Neural cell (in vitro differentiated cells): ENCODE data around the gene CYP2E1. TPM values are rescaled to one million over a fixed set of nuclear protein-coding genes. Genes with fewer than 3 reads are reported as not detected.
"Not testable (repeated sequence)": the region's sequence is repeated elsewhere in the genome, so short reads cannot be mapped to it uniquely, and the experiment has no call there.

Experiments used
- H2AFZ ChIP-seq: fragments of 200-600, 300-800 bp; sonication (generic), shearing (Covaris generic); 2 replicates; pipeline ENCODE4 v1.6.0; 2014; ENCODE audit warnings: low read depth, mild to moderate bottlenecking, antibody characterized with exemption, low read length, moderate library complexity
- H3F3A ChIP-seq: fragments of 200-600 bp; shearing (Covaris generic); 2 replicates; pipeline ENCODE4 v1.6.1; 2016; ENCODE audit warnings: mild to moderate bottlenecking, moderate library complexity, mixed read lengths, antibody characterized with exemption, low read length; ENCODE audit not compliant: insufficient read depth, poor library complexity, severe bottlenecking
- H3K27ac ChIP-seq: fragments of 200-600, 300-800 bp; sonication (generic), shearing (Covaris generic); 2 replicates; pipeline ENCODE4 v1.5.1; 2014; ENCODE audit warnings: mild to moderate bottlenecking, low read length, moderate library complexity
- H3K27me3 ChIP-seq: fragments of 300-800, 200-600 bp; sonication (generic), shearing (Covaris generic); 2 replicates; pipeline ENCODE4 v1.6.0; 2014; ENCODE audit warnings: mild to moderate bottlenecking, low read depth, low read length, moderate library complexity; ENCODE audit not compliant: insufficient read depth
- H3K36me3 ChIP-seq: fragments of 300-800, 200-600 bp; sonication (generic), shearing (Covaris generic); 2 replicates; pipeline ENCODE4 v1.5.1; 2014; ENCODE audit warnings: mild to moderate bottlenecking, antibody characterized with exemption, low read length, moderate library complexity; ENCODE audit not compliant: insufficient read depth
- H3K4me2 ChIP-seq: fragments of 300-800, 200-600 bp; sonication (generic), shearing (Covaris generic); 2 replicates; pipeline ENCODE4 v1.6.0; 2014; ENCODE audit warnings: mild to moderate bottlenecking, low read length
- H3K4me3 ChIP-seq: fragments of 300-800, 200-600 bp; sonication (generic), shearing (Covaris generic); 2 replicates; pipeline ENCODE4 v1.5.1; 2014; ENCODE audit warnings: mild to moderate bottlenecking, low read length, moderate library complexity
- H3K79me2 ChIP-seq: fragments of 200-600 bp; shearing (Covaris generic); replicated peaks from 2 replicates; pipeline ENCODE4 v1.6.0; 2014; ENCODE audit warnings: mild to moderate bottlenecking, low read length, moderate library complexity; ENCODE audit not compliant: insufficient read depth
- H3K9ac ChIP-seq: fragments of 300-800, 200-600 bp; sonication (generic), shearing (Covaris generic); 2 replicates; pipeline ENCODE4 v1.6.1; 2016; ENCODE audit warnings: mild to moderate bottlenecking, low read length, mixed read lengths
- H3K9me2 ChIP-seq: fragments of 200-600 bp; shearing (Covaris generic); 2 replicates; pipeline ENCODE4 v1.6.1; 2016; ENCODE audit warnings: mild to moderate bottlenecking, low read length, mixed read lengths; ENCODE audit not compliant: insufficient read depth
- H3K9me3 ChIP-seq: fragments of 200-600, 300-800 bp; sonication (generic), shearing (Covaris generic); 2 replicates; pipeline ENCODE4 v1.6.1; 2016; ENCODE audit warnings: mild to moderate bottlenecking, mixed run types, low read length, moderate library complexity, mixed read lengths
- H4K20me1 ChIP-seq: fragments of 200-600 bp; shearing (Covaris generic); 2 replicates; pipeline ENCODE4 v1.6.1; 2016; ENCODE audit warnings: mild to moderate bottlenecking, mixed run types; ENCODE audit not compliant: insufficient read depth
- EP300 ChIP-seq: fragments of 450-650 bp; conservative IDR thresholded peaks from 2 replicates; pipeline ENCODE4 v1.6.1; 2014; ENCODE audit warnings: antibody characterized with exemption, mild to moderate bottlenecking, moderate library complexity; ENCODE audit not compliant: poor library complexity, severe bottlenecking
- EZH2 ChIP-seq: fragments of 200-600, 300-800 bp; shearing (Covaris generic), sonication (generic); IDR thresholded peaks from 2 replicates; pipeline ENCODE4 v1.6.1; 2014; ENCODE audit warnings: antibody characterized with exemption, low read length, borderline replicate concordance, mild to moderate bottlenecking; ENCODE audit not compliant: insufficient read depth, poor library complexity, severe bottlenecking
- MXI1 ChIP-seq: fragments of 450-650 bp; conservative IDR thresholded peaks from 2 replicates; pipeline ENCODE4 v1.6.1; 2014; ENCODE audit warnings: antibody characterized with exemption, mild to moderate bottlenecking; ENCODE audit not compliant: poor library complexity, severe bottlenecking
- POLR2AphosphoS5 ChIP-seq: IDR thresholded peaks from 2 replicates; pipeline ENCODE4 v1.6.1; 2012
- RAD21 ChIP-seq: fragments of 450-650 bp; conservative IDR thresholded peaks from 2 replicates; pipeline ENCODE4 v1.6.1; 2014; ENCODE audit warnings: antibody characterized with exemption, mild to moderate bottlenecking, moderate library complexity
- SMC3 ChIP-seq: fragments of 450-650 bp; conservative IDR thresholded peaks from 2 replicates; pipeline ENCODE4 v1.6.1; 2014; ENCODE audit warnings: antibody characterized with exemption, mild to moderate bottlenecking, moderate library complexity; ENCODE audit not compliant: poor library complexity
- TAF1 ChIP-seq: IDR thresholded peaks from 2 replicates; pipeline ENCODE4 v1.6.1; 2012; ENCODE audit warnings: low read depth
- polyA plus RNA-seq: library from polyadenylated mRNA; depleted of rRNA; stranded (reverse); fragments of >200 nt; gene quantifications from 2 replicates; pipeline ENCODE4 v1.2.3, GENCODE V29; 2014
- TF ChIP-seq, protein P1 (sequence below): fragments of 450-650 bp; IDR thresholded peaks from 2 replicates; pipeline ENCODE4 v1.5.1; 2014; ENCODE audit warnings: antibody characterized with exemption, mild to moderate bottlenecking, moderate library complexity; ENCODE audit not compliant: poor library complexity, severe bottlenecking
- TF ChIP-seq, protein P2 (sequence below): IDR thresholded peaks from 2 replicates; pipeline ENCODE4 v1.6.1; 2012; ENCODE audit warnings: borderline replicate concordance

The CYP2E1 gene
- polyA plus RNA-seq, 1 donor from 2014 or later = 1.7 TPM

- Histone ChIP-seq H3K4me3 (no peak overlapping the region), H3K9me2 (no peaks in the 10 kb centered on the region), H3K9me3 (peaks cover 12% of the 10 kb centered on the region), H2AFZ (no peak overlapping the region), H3K36me3 (no peaks in the 10 kb centered on the region), H3K9ac (no peak overlapping the region), H4K20me1 (no peaks in the 10 kb centered on the region), H3K79me2 (no peaks in the 10 kb centered on the region), H3K27ac (no peak overlapping the region), H3K27me3 (no peaks in the 10 kb centered on the region), H3F3A (no peaks in the 10 kb centered on the region), H3K4me2 (no peak overlapping the region)
- no peak for TF ChIP-seq RAD21
- TF ChIP-seq MXI1 = no peak
- TF ChIP-seq POLR2AphosphoS5 = no peak
- TF ChIP-seq EP300 = no peak
- TF ChIP-seq, protein P1, sequence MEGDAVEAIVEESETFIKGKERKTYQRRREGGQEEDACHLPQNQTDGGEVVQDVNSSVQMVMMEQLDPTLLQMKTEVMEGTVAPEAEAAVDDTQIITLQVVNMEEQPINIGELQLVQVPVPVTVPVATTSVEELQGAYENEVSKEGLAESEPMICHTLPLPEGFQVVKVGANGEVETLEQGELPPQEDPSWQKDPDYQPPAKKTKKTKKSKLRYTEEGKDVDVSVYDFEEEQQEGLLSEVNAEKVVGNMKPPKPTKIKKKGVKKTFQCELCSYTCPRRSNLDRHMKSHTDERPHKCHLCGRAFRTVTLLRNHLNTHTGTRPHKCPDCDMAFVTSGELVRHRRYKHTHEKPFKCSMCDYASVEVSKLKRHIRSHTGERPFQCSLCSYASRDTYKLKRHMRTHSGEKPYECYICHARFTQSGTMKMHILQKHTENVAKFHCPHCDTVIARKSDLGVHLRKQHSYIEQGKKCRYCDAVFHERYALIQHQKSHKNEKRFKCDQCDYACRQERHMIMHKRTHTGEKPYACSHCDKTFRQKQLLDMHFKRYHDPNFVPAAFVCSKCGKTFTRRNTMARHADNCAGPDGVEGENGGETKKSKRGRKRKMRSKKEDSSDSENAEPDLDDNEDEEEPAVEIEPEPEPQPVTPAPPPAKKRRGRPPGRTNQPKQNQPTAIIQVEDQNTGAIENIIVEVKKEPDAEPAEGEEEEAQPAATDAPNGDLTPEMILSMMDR = no peak
- TF ChIP-seq, protein P2, sequence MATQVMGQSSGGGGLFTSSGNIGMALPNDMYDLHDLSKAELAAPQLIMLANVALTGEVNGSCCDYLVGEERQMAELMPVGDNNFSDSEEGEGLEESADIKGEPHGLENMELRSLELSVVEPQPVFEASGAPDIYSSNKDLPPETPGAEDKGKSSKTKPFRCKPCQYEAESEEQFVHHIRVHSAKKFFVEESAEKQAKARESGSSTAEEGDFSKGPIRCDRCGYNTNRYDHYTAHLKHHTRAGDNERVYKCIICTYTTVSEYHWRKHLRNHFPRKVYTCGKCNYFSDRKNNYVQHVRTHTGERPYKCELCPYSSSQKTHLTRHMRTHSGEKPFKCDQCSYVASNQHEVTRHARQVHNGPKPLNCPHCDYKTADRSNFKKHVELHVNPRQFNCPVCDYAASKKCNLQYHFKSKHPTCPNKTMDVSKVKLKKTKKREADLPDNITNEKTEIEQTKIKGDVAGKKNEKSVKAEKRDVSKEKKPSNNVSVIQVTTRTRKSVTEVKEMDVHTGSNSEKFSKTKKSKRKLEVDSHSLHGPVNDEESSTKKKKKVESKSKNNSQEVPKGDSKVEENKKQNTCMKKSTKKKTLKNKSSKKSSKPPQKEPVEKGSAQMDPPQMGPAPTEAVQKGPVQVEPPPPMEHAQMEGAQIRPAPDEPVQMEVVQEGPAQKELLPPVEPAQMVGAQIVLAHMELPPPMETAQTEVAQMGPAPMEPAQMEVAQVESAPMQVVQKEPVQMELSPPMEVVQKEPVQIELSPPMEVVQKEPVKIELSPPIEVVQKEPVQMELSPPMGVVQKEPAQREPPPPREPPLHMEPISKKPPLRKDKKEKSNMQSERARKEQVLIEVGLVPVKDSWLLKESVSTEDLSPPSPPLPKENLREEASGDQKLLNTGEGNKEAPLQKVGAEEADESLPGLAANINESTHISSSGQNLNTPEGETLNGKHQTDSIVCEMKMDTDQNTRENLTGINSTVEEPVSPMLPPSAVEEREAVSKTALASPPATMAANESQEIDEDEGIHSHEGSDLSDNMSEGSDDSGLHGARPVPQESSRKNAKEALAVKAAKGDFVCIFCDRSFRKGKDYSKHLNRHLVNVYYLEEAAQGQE = no peak
- no peak for TF ChIP-seq SMC3
- no peak for TF ChIP-seq EZH2
- no peak for TF ChIP-seq TAF1
Observed at GRCh38 chr10:133489816-133490588, 37.2 kb upstream of the CYP2E1 start.

- not testable (repeated sequence) for H3K4me3 ChIP-seq, H4K20me1 ChIP-seq, H3K9ac ChIP-seq, H3K36me3 ChIP-seq, H2AFZ ChIP-seq, H3K79me2 ChIP-seq, H3K9me3 ChIP-seq, H3K27ac ChIP-seq, H3F3A ChIP-seq, H3K27me3 ChIP-seq, H3K9me2 ChIP-seq, H3K4me2 ChIP-seq
Observed at GRCh38 chr10:133493562-133493961, 33.6 kb upstream of the CYP2E1 start.

- not testable (repeated sequence) for H2AFZ ChIP-seq
Observed at GRCh38 chr10:133497363-133497762, 29.8 kb upstream of the CYP2E1 start.

GRCh38 chr10:133499176-133499575, 28.0 kb upstream of the CYP2E1 start:
- H3K9ac ChIP-seq, H4K20me1 ChIP-seq, H3K79me2 ChIP-seq, H2AFZ ChIP-seq, H3K27me3 ChIP-seq, H3F3A ChIP-seq, H3K9me3 ChIP-seq, H3K4me2 ChIP-seq, H3K36me3 ChIP-seq, H3K27ac ChIP-seq, H3K9me2 ChIP-seq, H3K4me3 ChIP-seq: not testable (repeated sequence)

More at GRCh38 chr10:133497363-133497762, 29.8 kb upstream of the CYP2E1 start:
- H3K9me3 ChIP-seq, H3K79me2 ChIP-seq, H3K27ac ChIP-seq, H4K20me1 ChIP-seq, H3K9ac ChIP-seq, H3K4me2 ChIP-seq, H3F3A ChIP-seq, H3K4me3 ChIP-seq, H3K27me3 ChIP-seq, H3K9me2 ChIP-seq, H3K36me3 ChIP-seq: not testable (repeated sequence)

- not testable (repeated sequence) for H3K9me3 ChIP-seq, H3K27me3 ChIP-seq, H3F3A ChIP-seq, H3K4me2 ChIP-seq, H3K9me2 ChIP-seq, H2AFZ ChIP-seq, H3K4me3 ChIP-seq, H3K27ac ChIP-seq, H3K79me2 ChIP-seq, H3K9ac ChIP-seq, H3K36me3 ChIP-seq, H4K20me1 ChIP-seq
Observed at GRCh38 chr10:133500897-133501296, 26.3 kb upstream of the CYP2E1 start.
